A673 (cell line): ENCODE measurements around the gene BTG1.

ENCODE experiments used
- EZH2 ChIP-seq: fragments of 200-600 bp; sonication (generic); IDR thresholded peaks from 2 replicates; pipeline ENCODE4 v1.6.1; 2017; ENCODE audit warnings: borderline replicate concordance, low read depth, mild to moderate bottlenecking, mixed read lengths, antibody characterized with exemption, low read length; ENCODE audit not compliant: poor library complexity, severe bottlenecking
- TF ChIP-seq, protein P1 (sequence below): fragments of 300-800, 200-600 bp; sonication (generic); conservative IDR thresholded peaks from 2 replicates; pipeline ENCODE4 v1.5.1; 2017; ENCODE audit warnings: low read depth, mild to moderate bottlenecking, antibody characterized with exemption, low read length, moderate library complexity, mixed read lengths

DNA sequence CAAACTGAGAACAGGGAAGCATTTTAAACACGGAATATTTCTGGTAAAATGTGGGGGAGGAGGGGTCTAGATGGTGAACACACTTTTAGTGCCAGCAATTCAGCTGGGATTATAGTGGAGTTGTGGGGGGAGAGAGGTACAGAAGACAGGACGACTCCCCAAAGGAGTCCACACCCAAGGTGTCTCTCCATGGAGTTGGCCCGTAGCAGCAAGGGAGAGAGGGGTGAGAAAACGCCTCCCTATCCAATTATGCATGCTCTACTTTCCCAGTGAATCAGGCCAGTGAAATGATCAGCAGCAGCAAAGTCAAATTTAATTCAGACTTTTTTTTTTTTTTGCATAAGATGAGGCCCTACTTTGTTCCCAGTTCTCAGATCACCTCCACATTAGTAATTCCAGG, 38.6 kb downstream of the BTG1 start:
- TF ChIP-seq, protein P1, sequence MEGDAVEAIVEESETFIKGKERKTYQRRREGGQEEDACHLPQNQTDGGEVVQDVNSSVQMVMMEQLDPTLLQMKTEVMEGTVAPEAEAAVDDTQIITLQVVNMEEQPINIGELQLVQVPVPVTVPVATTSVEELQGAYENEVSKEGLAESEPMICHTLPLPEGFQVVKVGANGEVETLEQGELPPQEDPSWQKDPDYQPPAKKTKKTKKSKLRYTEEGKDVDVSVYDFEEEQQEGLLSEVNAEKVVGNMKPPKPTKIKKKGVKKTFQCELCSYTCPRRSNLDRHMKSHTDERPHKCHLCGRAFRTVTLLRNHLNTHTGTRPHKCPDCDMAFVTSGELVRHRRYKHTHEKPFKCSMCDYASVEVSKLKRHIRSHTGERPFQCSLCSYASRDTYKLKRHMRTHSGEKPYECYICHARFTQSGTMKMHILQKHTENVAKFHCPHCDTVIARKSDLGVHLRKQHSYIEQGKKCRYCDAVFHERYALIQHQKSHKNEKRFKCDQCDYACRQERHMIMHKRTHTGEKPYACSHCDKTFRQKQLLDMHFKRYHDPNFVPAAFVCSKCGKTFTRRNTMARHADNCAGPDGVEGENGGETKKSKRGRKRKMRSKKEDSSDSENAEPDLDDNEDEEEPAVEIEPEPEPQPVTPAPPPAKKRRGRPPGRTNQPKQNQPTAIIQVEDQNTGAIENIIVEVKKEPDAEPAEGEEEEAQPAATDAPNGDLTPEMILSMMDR, result no peak
- TF ChIP-seq EZH2, result no peak
